ENCODE data around the gene RPS16.

Gene RPS16

DNA sequence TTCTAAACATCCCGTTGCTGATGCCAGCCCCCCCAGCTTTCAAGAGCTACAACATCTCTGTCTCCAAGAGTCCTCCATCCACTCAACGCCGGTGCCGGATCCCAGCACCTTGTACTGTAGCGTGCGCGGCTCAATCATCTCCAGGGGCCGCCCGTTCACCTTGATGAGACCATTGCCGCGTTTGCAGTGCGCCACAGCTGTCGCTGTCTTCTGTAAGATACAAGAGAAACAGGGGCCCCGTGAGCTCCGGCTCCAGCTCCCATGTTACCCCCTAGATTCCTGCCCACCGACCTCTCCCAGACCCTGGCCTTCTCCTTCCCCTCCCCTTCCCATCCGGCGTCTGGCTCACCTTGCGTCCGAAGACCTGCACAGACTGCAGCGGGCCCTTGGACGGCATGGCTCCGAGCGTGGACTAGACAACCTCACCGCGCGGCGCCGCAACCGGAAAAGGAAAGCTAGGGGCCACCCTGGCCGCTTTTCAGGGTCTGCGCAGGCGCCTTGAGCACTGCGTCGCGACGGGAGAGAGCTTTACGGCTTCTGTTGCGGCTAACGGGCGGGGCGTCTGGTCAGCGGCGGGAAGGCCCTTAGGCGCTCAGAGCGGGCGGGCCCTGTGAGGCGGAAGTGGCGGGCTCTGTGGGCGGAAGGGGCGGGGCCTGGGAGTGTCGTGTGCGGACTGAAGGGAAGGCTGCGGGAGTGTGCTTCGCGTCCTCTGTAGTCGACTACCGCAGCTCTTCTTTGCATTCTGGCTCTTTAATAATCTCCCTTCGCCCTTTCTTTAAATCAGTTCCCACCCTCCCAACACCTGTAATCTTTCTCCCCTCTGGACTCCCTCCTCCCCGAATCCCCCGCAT is at the start of gene RPS16:
TSS of gene RPS16 (minus strand) at position 451 of the 851 bp plus-strand sequence. CDS start at position 397, 54 bp downstream.
- TF ChIP-seq GATA2 (IDR thresholded peaks at IDR 0.05; ENCODE audit: low read depth, low read length) (no peak), GATA3 (IDR thresholded peaks at IDR 0.05; ENCODE audit: low read depth, low read length) (no peak)

DNA sequence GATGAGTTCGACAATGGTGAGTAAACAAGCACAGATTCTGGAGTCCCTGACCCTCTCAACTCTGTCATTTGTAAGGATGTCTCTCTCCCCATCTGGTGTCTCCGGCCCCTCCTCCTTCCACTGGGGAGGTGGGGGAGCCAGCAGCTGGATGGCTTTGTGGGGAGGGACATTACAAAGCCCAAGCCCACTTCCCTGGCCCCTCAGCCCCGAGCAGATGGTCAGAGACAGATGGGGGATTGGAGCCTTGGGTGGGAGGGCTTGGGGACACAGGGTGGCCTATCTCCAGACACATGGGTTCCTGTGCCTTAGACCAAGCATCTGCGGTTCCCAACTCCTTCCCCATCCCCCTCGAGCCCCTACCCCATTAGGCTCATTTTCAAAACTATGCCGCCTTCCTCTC is 47.4 kb upstream of the RPS16 start:
- TF ChIP-seq GATA2 (IDR thresholded peaks at IDR 0.05; ENCODE audit: low read depth, low read length) (no peak), GATA3 (IDR thresholded peaks at IDR 0.05; ENCODE audit: low read depth, low read length) (no peak)

DNA sequence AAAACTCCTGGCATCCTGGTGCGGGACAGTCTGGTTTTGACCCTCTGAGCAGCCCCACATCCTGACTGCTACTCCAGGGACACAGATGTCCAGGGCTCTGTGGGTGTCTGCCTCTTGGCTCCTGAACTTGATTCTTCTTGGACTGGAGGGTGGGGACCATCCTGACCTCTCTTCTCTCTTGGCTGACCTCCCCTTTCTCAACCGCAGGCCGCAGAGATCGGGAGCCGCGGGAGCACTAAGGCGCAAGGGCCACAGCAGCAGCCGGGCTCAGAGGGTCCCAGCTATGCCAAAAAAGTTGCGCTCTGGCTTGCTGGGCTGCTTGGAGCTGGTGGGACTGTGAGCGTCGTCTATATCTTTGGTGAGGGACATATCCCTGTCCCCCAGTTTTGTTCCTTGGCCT is 45.9 kb upstream of the RPS16 start:
- TF ChIP-seq GATA2 (IDR thresholded peaks at IDR 0.05; ENCODE audit: low read depth, low read length) (no peak), GATA3 (IDR thresholded peaks at IDR 0.05; ENCODE audit: low read depth, low read length) (no peak)

DNA sequence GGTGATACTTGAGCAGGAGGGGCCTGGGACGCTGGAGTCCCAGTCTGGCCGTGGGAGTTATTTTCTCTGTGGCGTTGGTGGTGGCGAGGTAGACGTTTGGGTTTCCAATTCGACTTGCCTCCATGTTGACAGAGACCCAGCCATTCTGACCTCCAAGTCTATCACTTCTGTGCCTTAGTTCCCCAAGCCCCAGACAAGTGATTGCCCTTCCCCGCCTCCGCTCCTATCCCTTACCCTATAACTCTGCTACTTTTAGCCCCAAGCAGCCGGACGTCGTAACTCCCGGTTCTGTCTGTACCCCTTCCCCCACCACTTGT is 45.4 kb upstream of the RPS16 start:
- no peak for TF ChIP-seq GATA2 (IDR thresholded peaks at IDR 0.05; ENCODE audit: low read depth, low read length)
- TF ChIP-seq GATA3 (IDR thresholded peaks at IDR 0.05; ENCODE audit: low read depth, low read length) = no peak

DNA sequence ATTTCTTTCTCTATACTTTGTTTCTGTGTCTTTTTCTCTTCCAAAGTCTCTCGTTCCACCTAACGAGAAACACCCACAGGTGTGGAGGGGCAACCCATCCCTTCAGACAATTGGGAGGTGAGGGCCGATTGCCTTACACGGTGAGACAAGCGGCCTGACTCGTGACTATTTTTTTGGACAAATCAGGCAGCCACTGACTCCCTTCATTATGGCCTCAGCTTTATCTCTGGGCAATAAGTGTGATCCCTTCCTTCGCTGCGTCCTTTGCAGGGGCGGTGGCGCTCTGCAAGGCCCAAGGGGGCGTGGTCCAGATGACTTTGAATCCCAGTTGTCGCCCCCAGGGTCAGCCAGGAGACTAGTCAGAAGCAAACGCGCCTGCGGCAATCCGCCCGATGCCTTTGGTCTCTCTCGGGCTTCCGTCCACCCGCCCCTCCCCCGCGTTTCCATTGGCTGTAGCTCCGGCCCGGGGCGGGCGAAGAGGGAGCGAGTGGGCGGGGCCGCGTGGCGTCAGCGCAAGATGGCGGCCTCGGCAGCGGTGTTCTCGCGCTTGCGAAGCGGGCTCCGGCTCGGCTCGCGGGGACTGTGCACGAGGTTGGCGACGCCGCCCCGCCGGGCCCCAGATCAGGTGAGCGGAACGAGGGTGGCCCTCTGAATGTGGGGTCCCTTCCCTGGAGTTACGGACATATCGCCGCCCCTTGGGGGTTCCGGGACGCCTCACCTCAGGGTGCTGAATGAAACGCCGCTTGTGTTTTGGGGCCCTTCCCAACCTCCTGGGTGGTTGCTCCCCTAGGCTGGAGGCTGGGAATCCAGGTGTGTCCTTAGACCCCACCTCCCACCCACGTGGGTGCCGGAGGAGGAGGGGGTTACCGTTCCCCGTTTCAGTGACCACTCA is 44.8 kb upstream of the RPS16 start, which contains the start of gene TIMM50:
TSS of gene TIMM50 (plus strand) at position 502 of the 892 bp plus-strand sequence. CDS start at position 518, 16 bp downstream.
- TF ChIP-seq GATA2 (IDR thresholded peaks at IDR 0.05; ENCODE audit: low read depth, low read length) (no peak), GATA3 (IDR thresholded peaks at IDR 0.05; ENCODE audit: low read depth, low read length) (no peak)

DNA sequence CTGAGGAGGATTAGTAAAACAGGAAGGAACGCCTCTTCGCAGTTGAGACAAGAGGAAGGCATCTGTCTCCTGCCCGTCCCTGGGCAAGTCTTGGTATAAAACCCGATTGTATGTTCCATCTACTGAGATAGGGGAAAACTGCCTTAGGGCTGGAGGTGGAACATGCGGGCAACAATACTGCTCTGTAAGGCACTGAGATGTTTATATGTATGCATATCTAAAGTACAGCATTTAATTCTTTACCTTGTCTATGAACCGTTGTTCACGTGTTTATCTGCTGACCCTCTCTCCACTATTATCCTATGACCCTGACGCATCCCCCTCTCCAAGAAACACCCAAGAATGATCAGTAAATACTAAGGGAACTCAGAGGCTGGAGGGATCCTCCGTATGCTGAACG is 44.2 kb upstream of the RPS16 start:
- TF ChIP-seq GATA2 (IDR thresholded peaks at IDR 0.05; ENCODE audit: low read depth, low read length) (no peak), GATA3 (IDR thresholded peaks at IDR 0.05; ENCODE audit: low read depth, low read length) (no peak)

DNA sequence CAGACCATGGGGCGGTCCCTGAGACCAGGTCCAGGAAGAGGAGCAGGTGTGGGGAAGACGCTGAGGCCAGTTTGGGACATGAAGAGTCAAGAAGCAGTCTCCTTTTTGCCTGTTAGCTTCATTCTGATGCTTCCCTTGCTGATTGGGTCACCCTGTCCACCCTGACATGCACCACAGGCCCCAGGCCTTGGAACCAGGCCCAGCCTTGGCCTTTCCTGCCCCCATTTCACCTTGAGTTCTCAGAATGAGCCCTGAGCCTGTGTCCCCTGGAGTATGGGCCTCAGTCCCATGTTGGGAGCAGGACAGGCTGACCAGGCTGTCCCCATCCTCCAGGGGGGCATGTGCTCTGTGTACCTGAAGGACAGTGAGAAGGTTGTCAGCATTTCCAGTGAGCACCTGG is 40.0 kb upstream of the RPS16 start:
- TF ChIP-seq GATA2 (IDR thresholded peaks at IDR 0.05; ENCODE audit: low read depth, low read length) (no peak), GATA3 (IDR thresholded peaks at IDR 0.05; ENCODE audit: low read depth, low read length) (no peak)

DNA sequence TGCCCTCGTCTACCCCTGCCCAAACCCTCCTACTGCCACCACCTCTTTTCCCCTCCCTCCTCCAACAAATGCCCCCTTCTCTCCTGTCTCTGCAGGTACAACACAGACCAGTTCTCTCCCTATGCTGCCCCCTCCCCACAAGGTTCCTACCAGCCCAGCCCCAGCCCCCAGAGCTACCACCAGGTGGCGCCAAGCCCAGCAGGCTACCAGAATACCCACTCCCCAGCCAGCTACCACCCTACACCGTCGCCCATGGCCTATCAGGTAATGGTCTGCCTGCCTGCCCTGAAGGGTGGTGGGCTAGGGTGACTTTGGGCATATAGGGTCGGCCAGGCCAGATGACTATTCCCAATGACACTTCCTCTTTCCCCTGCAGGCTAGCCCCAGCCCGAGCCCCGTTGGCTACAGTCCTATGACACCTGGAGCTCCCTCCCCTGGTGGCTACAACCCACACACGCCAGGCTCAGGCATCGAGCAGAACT is 38.4 kb upstream of the RPS16 start:
- TF ChIP-seq GATA2 (IDR thresholded peaks at IDR 0.05; ENCODE audit: low read depth, low read length) (no peak), GATA3 (IDR thresholded peaks at IDR 0.05; ENCODE audit: low read depth, low read length) (no peak)

DNA sequence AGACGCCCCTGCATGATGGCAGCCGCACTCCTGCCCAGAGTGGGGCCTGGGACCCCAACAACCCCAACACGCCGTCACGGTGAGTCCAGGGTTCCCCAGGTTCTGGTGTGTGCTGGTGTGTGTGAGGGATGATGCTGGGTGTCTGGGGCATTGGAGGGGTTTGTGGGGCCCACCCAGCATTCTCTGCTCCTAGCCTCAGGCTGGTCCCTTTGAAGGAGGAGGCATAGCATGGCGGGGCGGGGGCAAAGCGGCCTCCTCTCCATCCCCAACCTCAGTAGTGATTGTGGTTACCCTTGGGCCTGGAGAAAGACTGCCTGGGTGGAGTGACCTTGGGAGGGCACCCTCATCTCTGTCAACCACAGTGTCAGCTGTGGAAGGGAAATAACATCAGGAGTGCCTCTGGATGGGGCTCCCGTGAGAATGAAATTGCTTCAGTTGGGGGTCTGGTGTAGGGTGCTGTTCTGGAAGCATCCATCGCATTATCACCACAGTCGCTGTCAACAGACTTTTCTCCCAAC is 37.8 kb upstream of the RPS16 start:
- no peak for TF ChIP-seq GATA3 (IDR thresholded peaks at IDR 0.05; ENCODE audit: low read depth, low read length)
- TF ChIP-seq GATA2 (IDR thresholded peaks at IDR 0.05; ENCODE audit: low read depth, low read length) = no peak

DNA sequence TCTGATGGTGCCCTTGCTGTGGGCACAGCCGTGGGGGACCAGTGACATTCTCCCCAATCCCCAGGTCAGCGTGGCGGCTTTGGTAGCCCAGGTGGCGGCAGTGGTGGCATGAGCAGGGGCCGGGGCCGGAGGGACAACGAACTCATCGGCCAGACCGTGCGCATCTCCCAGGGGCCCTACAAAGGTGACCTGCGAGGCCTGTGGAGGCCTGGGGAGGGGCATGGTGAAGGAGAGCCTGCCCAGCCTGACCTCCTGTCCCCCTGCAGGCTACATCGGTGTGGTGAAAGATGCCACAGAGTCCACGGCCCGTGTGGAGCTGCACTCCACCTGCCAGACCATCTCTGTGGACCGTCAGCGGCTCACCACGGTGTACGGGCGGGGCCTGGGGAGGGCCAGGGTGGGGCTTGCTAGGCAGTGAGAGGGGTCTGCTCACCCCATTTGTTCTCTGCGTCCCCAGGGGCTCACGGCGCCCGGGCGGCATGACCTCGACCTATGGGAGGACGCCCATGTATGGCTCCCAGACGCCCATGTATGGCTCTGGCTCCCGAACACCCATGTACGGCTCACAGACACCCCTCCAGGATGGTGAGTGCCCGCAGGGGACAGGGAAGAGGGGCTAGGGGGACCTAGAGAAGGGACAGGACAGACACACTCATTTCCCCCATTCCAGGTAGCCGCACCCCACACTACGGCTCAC is 37.1 kb upstream of the RPS16 start:
- TF ChIP-seq GATA2 (IDR thresholded peaks at IDR 0.05; ENCODE audit: low read depth, low read length) = no peak
- TF ChIP-seq GATA3 (IDR thresholded peaks at IDR 0.05; ENCODE audit: low read depth, low read length) = no peak

DNA sequence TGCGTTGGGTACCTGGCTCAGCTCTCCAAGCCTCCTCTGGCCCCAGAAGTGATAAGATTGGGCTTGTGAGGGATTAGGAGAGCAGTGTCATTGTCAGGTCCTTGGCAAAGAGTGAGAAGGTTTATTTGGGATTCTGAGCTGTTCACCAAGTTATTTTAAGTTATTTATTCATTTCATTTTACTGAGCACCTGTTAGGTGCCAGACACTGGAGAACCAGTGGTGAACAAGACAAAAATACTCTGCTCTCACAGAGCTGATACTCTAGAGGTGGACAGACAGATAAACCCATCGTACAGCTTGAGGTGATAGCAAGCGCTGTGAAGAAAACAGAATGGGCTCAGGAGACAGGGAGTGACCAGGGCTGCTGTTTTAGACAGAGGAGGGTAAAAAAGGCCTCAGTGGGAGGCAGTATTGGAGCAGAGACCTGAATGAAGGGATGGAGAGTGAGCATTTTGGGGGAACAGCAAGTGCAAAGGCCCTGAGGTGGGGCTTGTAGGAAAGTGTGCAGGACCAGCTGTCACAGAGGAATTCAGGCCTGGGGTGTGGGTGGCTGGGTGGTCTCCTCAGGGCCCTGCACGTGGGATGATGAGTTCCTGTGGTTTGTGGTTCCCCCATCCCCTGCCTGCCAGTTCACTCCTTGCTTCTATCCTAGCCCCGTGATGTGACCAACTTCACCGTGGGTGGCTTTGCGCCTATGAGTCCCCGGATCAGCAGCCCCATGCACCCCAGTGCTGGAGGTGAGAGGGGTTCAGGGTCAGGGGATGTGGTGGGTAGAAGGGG is 36.2 kb upstream of the RPS16 start:
- no peak for TF ChIP-seq GATA2 (IDR thresholded peaks at IDR 0.05; ENCODE audit: low read depth, low read length)
- no peak for TF ChIP-seq GATA3 (IDR thresholded peaks at IDR 0.05; ENCODE audit: low read depth, low read length)

DNA sequence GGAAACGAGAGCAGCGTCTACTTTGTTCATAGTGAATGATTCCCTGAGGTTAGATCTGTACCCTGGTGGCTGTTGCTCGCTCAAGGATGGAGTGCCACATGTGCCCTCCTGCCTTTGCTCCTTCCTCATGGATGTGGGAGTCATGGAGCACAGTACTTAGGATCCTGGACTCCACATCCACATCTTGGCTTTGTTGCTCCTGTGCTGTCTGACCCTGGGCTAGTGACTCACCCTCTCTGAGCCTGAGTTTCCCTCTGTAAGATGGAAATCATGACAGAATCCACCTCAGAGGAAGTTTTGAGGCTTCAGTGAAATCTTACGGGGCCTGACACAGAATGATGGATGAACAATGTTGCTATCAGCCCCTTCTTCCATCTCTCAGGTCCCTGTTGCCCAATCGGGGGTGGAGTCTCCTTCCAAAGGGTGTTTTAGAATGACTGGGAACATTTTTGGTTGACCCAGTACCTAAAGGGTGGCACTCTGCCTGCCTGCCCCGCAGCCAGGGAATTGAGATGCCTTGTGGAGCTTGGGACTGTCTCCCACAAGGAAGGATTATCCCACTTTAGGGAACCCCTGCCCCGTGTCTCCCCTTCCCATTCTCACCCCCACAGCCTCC is 35.1 kb upstream of the RPS16 start:
- no peak for TF ChIP-seq GATA2 (IDR thresholded peaks at IDR 0.05; ENCODE audit: low read depth, low read length)
- TF ChIP-seq GATA3 (IDR thresholded peaks at IDR 0.05; ENCODE audit: low read depth, low read length) = no peak

DNA sequence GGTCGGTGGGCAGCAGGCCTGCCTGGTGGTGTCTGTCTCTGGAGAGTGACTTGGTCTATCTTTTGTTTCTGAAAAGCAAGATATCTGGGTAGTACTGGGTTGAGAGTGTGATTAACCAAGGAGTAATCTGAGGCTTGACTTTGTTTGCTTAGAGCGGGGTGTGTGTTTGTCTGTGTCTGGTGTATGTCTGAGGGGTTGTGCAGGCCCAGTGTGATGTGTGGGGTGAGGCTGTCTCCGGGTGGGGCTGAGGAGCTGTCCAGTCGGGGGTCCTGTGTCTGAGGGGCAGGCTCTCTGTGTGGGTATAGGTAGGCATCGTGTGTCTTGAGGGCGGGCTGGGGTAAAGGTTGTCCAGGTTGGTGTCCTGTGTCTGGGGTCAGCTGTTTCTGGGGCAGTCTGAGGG is 33.8 kb upstream of the RPS16 start:
- TF ChIP-seq GATA2 (IDR thresholded peaks at IDR 0.05; ENCODE audit: low read depth, low read length) = no peak
- no peak for TF ChIP-seq GATA3 (IDR thresholded peaks at IDR 0.05; ENCODE audit: low read depth, low read length)

All from SH-SY5Y (cell line).